H1 (cell line): ENCODE data around the gene FRMPD4. TPM values are rescaled to one million over a fixed set of nuclear protein-coding genes. Genes with fewer than 3 reads are reported as not detected.

ENCODE experiments used
- CBX5 ChIP-seq: fragments of 300-800, 300-1000 bp; sonication (generic); IDR thresholded peaks from 2 replicates; pipeline ENCODE4 v1.7.1; 2016; ENCODE audit warnings: antibody characterized with exemption, low read length, low read depth
- CBX8 ChIP-seq: fragments of 300-800, 300-1000 bp; sonication (generic); IDR thresholded peaks from 2 replicates; pipeline ENCODE4 v1.7.1; 2016; ENCODE audit warnings: low read depth, low read length, borderline replicate concordance
- CHD1 ChIP-seq: IDR thresholded peaks from 2 replicates; pipeline ENCODE4 v1.6.1; 2012; ENCODE audit warnings: low read depth, low read length, improper control_type of control experiment
- CREB1 ChIP-seq: IDR thresholded peaks from 2 replicates; pipeline ENCODE4 v1.6.1; 2012; ENCODE audit warnings: inconsistent platforms
- EGR1 ChIP-seq: IDR thresholded peaks from 2 replicates; pipeline ENCODE4 v1.6.1; 2011; ENCODE audit warnings: low read depth, low read length, borderline replicate concordance
- GABPA ChIP-seq: IDR thresholded peaks from 2 replicates; pipeline ENCODE4 v1.6.1; 2011; ENCODE audit warnings: mild to moderate bottlenecking, low read length, moderate library complexity, borderline replicate concordance; ENCODE audit not compliant: insufficient read depth
- SIN3A ChIP-seq, 2 experiments: IDR thresholded peaks in 1 of 2; conservative IDR thresholded peaks in 1 of 2; 2 replicates each; pipeline ENCODE4 v1.6.1; 2011 to 2012; ENCODE audit warnings: low read length in 2 of 2, improper control_type of control experiment in 1 of 2, low read depth in 1 of 2, mild to moderate bottlenecking in 1 of 2
- YY1 ChIP-seq: IDR thresholded peaks from 2 replicates; pipeline ENCODE4 v1.6.1; 2011; ENCODE audit warnings: low read depth, mild to moderate bottlenecking, low read length
- polyA plus RNA-seq, 7 experiments: library from polyadenylated mRNA; depleted of rRNA in 3 of 7; stranded (reverse) in 5 of 7; unstranded in 2 of 7; fragments of >200 nt in 5 of 7; fragments of 200-250 nt in 2 of 7; gene quantifications; 1 replicate in 5 of 7; 2 replicates in 1 of 7; 4 replicates in 1 of 7; pipeline versions ENCODE4 v1.2.1 to v1.2.3, GENCODE V29; 2011 to 2013; ENCODE audit warnings: missing spikeins in 2 of 7, mixed read lengths in 2 of 7
- total RNA-seq: library from RNA; stranded (reverse); fragmentation: NEBNext Ultra II Directional; extraction: Animal tissue kit (Norgen Biotek cat#: 25700); gene quantifications from 2 replicates; pipeline ENCODE4 v1.2.1, GENCODE V29; 2021
- TF ChIP-seq, protein P1 (sequence below): fragments of 300-600 bp; sonication (generic); IDR thresholded peaks from 2 replicates; pipeline ENCODE4 v1.7.1; 2012; ENCODE audit warnings: low read length, moderate library complexity, mild to moderate bottlenecking, inconsistent platforms; ENCODE audit not compliant: insufficient replicate concordance

Gene FRMPD4
- total and polyA plus RNA-seq, 2 of the 8 experiments (the other 6 are each of a cell fraction or from before 2014, with no cell fraction given): 0.02 to 0.37 TPM

DNA sequence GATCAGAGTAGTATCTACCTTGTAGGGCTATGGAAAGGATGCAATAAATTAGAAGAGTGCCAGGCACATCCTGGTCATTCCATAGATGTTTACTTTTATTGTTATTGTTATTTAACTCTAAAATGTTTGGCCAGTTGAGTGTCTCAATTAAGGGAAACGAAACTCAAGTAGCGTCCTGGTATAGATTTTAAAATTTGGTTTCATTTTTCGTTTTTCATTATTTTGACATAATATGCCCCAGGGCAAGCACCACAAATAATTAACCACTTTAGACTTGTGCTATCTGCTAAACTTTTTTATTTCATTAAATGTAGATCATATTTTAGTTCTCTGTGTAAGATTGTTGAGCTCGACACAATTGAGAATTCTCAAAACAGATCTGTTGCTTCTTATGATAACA is 473.2 kb downstream of the FRMPD4 start (continued):
- TF ChIP-seq, protein P1, sequence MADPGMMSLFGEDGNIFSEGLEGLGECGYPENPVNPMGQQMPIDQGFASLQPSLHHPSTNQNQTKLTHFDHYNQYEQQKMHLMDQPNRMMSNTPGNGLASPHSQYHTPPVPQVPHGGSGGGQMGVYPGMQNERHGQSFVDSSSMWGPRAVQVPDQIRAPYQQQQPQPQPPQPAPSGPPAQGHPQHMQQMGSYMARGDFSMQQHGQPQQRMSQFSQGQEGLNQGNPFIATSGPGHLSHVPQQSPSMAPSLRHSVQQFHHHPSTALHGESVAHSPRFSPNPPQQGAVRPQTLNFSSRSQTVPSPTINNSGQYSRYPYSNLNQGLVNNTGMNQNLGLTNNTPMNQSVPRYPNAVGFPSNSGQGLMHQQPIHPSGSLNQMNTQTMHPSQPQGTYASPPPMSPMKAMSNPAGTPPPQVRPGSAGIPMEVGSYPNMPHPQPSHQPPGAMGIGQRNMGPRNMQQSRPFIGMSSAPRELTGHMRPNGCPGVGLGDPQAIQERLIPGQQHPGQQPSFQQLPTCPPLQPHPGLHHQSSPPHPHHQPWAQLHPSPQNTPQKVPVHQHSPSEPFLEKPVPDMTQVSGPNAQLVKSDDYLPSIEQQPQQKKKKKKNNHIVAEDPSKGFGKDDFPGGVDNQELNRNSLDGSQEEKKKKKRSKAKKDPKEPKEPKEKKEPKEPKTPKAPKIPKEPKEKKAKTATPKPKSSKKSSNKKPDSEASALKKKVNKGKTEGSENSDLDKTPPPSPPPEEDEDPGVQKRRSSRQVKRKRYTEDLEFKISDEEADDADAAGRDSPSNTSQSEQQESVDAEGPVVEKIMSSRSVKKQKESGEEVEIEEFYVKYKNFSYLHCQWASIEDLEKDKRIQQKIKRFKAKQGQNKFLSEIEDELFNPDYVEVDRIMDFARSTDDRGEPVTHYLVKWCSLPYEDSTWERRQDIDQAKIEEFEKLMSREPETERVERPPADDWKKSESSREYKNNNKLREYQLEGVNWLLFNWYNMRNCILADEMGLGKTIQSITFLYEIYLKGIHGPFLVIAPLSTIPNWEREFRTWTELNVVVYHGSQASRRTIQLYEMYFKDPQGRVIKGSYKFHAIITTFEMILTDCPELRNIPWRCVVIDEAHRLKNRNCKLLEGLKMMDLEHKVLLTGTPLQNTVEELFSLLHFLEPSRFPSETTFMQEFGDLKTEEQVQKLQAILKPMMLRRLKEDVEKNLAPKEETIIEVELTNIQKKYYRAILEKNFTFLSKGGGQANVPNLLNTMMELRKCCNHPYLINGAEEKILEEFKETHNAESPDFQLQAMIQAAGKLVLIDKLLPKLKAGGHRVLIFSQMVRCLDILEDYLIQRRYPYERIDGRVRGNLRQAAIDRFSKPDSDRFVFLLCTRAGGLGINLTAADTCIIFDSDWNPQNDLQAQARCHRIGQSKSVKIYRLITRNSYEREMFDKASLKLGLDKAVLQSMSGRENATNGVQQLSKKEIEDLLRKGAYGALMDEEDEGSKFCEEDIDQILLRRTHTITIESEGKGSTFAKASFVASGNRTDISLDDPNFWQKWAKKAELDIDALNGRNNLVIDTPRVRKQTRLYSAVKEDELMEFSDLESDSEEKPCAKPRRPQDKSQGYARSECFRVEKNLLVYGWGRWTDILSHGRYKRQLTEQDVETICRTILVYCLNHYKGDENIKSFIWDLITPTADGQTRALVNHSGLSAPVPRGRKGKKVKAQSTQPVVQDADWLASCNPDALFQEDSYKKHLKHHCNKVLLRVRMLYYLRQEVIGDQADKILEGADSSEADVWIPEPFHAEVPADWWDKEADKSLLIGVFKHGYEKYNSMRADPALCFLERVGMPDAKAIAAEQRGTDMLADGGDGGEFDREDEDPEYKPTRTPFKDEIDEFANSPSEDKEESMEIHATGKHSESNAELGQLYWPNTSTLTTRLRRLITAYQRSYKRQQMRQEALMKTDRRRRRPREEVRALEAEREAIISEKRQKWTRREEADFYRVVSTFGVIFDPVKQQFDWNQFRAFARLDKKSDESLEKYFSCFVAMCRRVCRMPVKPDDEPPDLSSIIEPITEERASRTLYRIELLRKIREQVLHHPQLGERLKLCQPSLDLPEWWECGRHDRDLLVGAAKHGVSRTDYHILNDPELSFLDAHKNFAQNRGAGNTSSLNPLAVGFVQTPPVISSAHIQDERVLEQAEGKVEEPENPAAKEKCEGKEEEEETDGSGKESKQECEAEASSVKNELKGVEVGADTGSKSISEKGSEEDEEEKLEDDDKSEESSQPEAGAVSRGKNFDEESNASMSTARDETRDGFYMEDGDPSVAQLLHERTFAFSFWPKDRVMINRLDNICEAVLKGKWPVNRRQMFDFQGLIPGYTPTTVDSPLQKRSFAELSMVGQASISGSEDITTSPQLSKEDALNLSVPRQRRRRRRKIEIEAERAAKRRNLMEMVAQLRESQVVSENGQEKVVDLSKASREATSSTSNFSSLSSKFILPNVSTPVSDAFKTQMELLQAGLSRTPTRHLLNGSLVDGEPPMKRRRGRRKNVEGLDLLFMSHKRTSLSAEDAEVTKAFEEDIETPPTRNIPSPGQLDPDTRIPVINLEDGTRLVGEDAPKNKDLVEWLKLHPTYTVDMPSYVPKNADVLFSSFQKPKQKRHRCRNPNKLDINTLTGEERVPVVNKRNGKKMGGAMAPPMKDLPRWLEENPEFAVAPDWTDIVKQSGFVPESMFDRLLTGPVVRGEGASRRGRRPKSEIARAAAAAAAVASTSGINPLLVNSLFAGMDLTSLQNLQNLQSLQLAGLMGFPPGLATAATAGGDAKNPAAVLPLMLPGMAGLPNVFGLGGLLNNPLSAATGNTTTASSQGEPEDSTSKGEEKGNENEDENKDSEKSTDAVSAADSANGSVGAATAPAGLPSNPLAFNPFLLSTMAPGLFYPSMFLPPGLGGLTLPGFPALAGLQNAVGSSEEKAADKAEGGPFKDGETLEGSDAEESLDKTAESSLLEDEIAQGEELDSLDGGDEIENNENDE: no peak
- TF ChIP-seq SIN3A (conservative IDR thresholded peaks at IDR 0.05 in 1 of 2, IDR thresholded peaks at IDR 0.05 in 1 of 2; ENCODE audit: low read depth in 1 of 2, low read length in 2 of 2) (no peak), EGR1 (no peak), CBX8 (no peak), GABPA (no peak), CHD1 (no peak), YY1 (no peak), CBX5 (no peak), CREB1 (no peak)
